HG03575 (cell line): Measurements from ENCODE around the gene MBLAC2.
A peak's percentile ranks its signal among the peaks of the same experiment; 100 is the strongest.

Experiments
- ATAC-seq: cut with Tn5 transposase; IDR thresholded peaks from one replicate; pipeline ENCODE4 v1.9.1; 2021; ENCODE audit not compliant: unreplicated experiment, insufficient number of reproducible peaks, low FRiP score; ENCODE audit errors: extremely low read depth

The MBLAC2 gene

DNA sequence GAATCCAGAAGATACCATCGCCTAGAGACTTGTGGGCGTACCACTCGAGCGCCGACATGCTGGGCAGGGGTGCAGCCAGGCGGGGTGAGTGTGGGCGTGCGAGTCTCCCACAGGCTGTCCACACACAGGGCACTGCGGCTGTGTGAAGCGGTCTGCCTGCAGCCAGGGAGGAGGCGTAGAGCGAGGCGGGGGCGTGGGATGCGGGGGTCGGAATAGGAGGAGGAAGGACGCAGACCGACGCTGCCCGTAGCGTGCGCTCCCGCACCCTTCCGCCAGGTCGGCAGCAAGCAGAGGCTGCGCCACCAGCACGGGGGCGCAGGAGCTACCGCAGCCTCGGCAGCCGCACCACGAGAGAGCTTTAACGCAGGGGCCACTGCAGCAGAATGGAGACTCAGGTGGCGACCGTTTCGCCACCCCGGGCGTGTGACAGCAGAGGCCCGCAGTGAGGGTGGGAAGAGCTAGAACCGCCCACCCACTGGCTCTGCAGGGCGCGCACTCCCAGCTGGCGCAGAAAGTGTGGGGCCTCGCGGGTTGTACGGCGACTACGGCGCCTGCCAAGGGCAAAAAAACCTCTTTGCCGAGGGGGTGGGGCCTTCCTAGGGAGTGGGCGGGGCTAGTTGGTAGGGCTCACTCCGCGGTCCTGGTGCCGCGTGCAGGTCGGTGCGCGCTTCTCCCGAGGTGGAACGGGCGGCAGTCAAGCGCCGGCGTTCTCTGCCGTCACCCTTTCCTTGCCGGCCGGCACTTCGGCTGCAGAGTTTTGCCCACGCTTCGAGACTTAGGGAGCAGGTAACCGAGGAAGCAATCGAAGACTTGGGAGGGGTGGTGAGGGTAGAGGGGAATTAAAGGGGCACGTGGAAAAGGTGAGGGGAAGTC lies at the start of gene MBLAC2, which contains the start of gene POLR3G:
Gene MBLAC2, minus strand, starts transcription at position 537 of the 873 bp plus-strand sequence. Its CDS starts 479 bp downstream, at position 58.
Gene POLR3G, plus strand, starts transcription at position 630 of the 873 bp plus-strand sequence. CDS start 10,704 bp downstream, outside the sequence.
- ATAC-seq = peak; percentile 61

DNA sequence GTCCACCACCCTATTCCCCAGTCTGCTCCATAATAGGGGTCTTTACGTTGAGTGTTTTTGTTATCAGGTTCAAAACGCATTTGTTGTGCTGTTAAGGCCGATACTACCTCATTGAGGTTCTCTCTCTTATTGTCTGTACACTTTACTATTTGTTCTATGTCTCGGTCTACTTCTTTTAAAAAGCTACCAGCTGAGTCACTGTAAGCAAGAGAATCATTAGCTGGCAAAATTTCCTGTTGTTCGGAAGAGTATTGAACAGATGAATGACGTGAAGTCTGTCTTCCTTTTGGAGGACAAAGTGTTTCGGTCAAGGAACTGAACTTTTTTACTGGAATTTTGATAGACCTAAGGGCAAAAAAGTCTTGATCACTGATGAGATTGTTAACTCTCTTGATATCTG lies 44.5 kb upstream of the MBLAC2 start:
- ATAC-seq = no peak

DNA sequence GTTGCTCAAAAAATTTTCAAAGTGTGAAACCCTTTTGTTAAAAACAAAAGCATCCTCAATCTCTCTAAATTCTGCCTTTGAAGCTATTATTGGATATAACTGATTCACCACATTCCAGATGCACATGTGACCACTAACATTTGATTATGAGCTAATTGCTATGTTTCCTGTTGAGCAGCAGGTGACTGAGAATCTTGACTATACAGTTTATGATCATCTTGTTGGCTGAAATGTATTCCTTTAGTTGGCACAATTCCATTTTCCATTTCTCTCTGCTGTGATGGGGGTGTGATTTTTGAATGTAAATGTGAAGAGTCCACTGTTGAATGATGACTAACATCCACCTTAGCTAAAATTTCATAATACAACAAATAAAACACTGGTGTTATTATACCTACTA lies 44.1 kb upstream of the MBLAC2 start:
- ATAC-seq = no peak

DNA sequence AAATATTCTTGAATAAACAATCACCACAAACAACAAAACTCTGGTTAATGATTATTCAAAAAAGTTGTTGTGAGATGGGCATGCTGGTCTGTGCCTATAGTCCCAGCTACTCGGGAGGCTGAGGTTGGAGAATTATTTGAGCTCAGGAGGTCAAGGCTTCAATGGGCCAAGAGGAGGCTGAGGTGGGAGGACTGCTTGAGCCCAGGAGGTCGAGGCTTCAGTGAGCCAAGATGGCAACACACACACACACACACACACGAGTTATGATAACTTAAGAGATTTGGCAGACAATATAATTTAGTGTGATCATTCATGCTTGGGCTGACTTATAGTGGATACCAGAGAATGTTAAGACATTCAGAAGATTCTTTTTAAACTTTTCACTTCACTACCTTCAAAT lies 39.9 kb upstream of the MBLAC2 start:
- ATAC-seq = no peak

DNA sequence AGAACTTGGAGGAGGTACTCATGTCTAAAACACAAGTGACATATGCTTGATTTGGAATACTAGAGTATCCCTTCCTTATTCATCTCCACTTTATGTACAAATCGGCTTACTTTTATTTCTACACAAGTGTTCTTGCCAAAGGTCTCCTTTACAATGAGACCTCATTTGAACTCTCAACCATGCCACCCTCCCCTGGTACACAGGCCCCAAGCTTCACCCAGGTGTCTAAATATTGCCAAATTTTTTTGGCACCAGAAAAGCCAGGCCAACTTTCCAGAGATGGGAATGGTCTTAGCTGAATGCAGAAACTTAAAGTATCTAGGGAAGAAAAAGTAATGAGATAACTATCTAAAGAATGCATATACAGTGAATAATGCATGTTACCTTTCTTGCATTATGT lies 35.9 kb upstream of the MBLAC2 start:
- no peak for ATAC-seq

DNA sequence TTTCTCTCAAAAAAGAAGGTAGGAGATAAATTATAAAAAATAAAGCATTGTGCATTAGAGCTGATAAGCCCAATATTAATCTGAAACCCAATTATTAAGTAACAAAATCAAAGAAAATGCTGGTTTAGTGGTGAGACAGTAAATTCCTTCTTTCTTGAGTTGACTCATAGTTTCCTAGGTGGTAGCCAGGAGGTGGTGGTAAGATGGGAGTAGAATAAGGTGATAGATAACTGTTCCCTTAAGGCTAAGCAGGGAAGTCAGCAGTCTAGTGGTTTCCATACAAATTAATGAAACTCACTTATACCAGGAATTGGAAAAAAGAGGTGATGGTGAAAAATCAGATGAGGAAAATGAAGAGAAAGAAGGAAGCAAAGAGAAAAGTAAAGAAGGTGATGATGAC lies 31.6 kb upstream of the MBLAC2 start:
- ATAC-seq = no peak

DNA sequence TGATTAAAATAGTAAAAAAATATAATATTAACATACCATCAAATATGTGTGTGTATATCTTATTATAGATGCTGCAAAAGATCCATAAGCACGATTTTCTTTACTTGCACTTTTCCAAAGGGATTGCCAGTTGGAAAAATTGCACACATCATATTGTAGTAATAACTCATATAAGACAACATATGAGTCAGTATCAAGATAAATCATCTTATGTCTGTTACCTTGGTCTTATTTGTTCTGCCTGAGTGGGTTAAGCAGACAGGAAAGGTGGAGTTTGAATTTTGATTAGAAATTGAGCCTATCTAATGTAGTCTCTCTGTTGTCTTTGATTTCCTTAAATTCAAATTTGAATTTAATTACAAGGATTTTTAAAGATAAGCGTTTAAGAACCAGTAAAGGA lies 30.2 kb upstream of the MBLAC2 start:
- no peak for ATAC-seq

DNA sequence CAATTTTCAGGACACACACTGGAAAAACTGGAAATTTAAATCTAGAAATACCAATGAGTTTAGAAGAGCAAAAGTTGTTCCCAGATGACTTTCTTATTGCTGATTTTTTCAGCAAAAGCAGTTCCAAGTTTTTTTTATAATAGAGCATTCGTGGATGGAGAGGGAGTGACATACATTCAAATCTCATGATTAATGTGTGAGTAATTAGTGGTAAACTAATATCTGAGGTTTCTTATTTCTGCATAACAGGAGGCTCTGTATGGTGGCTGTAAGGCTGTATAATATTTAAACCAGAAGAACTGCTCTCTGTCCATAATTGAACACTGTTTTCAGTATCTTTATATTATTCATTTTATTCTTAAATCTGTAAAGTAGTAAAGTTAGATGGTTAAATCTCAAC lies 29.0 kb upstream of the MBLAC2 start:
- ATAC-seq = no peak

DNA sequence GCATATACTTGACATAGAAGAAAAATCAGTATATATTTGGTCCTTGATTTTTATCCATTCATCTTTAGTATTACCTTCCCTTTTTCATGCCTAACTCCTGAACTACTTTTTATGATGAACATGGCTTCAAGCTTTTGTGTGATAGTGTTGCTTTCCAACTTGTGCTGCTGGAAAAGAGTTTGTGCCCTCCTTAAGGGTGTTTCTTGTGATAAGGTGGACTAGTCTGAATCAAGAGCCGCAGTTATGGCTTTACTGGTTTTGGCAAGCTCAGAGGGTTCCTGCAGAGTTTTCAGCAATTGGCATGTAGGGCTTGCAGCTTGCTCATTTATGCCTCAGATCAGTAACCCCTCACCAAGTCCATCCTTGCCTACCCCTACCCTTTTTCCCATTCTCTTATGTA lies 20.6 kb upstream of the MBLAC2 start:
- no peak for ATAC-seq

DNA sequence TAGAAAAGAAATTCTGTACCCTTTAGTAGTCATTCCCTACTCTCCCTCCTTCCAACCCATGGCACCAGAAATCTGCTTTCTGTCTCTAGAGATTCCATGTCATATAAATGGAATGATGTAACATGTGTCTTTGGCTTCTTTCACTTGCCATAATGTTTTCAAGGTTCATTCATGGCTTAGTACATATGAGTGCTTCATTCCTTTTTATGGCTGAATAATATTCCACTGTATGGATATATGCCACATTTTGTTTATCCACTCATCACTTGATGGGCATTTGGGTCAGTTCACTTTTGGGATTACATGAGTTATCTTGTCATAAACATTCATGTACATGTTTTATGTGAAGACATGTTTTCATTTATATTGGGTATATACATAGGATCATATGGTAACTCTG lies 19.5 kb upstream of the MBLAC2 start:
- no peak for ATAC-seq

DNA sequence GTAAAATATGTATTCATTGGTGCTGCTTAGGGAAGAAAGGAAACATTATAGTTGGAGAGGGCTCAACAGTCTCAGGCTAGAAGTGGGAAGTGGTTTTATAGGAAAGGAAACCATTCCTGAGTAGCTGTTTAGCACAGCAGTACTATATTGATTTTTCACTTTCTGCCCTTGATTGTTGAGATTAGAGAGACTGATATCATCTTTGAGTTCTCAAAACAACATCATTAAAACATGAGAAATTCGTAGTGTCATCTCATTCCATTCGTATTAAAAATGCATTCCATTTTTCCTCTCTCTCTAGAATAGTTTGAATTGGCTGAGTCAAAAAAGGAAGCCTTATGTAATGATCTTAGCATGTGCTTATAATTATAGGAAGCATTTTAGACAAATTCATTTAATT lies 14.2 kb upstream of the MBLAC2 start:
- no peak for ATAC-seq

DNA sequence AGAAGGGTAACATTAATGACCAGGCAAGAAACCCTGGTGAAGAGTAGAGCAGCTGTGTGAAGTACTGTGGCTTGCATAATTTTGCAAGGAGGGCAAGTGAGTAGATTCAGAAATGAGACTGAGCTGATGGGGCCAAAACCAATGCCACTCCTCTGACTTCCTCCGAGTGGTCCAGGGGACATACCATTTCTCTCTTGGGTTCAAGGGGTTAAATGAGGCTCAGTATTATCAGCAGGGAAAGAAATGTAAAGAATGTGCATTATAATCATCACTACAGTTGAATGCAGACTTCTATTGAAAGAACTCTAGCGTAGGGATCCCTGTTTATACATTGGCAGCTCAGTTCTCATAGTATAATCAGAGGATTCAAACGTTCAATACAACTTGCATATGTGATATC lies 10.0 kb upstream of the MBLAC2 start:
- ATAC-seq = no peak

DNA sequence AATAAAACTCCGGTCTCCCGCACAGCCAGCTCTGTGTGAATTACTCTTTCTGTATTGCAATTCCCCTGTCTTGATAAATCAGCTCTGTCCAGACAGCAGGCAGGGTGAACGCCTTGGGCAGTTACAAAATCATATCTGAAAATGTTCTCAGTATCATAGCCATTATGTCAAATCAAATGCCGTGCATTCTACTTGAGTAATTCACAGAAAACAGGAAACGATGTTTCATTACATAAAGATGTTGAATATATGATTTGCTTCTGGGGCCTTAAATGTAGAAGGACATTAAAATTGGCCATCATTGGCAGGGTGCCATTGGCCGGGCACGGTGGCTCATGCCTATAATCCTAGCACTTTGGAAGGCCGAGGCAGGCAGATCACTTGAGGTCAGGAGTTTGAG lies 8.6 kb upstream of the MBLAC2 start:
- ATAC-seq = no peak

DNA sequence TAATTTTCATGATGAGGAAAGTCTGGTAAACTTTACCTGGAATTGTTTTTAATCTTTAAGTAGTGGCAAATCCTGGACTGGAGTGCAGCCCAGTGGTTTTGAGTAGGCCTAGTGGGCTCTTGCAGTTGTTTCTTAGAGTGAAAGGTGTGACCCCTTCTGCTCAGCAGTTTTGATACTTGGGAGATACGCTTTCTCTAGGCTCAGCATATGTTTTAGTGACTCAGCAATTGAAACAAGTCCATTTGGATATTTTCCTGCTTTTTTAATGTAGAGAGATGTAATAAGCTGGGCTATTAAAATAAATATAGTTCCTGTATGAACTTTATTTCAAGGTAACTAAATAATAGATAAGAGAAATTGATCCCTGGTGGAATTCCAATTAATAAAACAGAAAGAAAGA lies 6.1 kb upstream of the MBLAC2 start:
- no peak for ATAC-seq

DNA sequence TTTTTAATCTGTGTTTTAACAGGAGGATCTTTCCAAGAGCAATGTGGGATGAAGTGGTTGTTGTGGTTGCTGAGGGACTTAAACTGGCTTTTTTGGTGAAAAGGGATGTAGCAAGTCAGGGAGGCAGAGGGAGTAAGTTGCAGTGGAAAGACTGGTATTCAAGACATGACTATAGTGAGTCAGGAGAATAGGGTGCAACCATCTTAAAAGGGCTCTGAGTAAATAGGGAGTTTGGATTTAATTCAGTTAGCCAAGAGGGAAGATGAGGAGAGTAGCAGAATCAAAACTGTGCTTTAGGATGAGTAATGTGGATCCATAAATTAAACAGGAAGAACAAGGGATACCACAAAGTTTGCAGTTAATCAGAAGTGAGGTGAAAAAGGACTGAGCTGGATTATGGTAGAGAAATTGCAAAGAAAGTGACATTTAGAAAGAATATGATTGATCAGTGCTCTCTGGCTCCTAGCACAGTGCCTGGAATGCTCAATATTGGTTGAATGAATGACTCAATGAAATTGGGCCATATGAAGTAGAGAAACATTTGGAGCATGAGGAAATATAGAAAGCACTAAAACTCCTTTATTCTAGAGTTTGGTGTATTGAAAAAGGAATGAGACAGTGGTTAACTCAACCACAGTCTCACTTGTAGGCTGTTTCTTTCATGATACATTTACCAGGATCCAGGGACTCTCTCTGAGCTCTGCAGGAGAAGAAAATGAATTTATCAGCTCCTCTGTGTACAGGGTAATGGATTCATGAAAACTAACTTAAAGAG lies 5.2 kb upstream of the MBLAC2 start:
- no peak for ATAC-seq

DNA sequence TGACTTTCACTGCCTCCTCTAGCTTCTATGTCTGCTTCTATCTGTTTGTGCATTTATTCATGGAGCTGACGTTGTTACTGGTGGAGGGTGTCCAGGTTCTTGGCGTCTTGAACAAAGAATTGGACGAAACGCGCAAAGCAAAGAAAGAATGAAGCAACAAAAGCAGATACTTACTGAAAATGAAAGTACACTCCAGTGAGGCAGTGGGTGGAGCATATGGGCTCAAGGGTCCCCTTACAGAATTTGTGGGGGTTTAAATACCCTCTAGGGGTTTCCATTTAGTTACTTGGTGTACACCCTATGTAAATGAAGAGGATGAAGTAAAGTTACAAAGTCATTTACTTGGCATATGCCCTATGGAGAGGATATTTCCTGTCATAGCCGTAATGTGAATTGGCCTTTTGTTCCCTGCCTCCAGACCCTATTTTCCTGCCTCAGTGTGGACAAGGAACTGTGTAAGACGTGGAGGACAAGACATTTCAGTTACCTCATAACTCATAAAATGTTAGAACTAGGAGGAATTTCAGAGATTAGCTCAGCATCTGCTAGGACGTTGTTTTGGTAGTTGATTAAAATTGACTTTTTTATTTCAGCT lies 3.1 kb upstream of the MBLAC2 start:
- no peak for ATAC-seq

DNA sequence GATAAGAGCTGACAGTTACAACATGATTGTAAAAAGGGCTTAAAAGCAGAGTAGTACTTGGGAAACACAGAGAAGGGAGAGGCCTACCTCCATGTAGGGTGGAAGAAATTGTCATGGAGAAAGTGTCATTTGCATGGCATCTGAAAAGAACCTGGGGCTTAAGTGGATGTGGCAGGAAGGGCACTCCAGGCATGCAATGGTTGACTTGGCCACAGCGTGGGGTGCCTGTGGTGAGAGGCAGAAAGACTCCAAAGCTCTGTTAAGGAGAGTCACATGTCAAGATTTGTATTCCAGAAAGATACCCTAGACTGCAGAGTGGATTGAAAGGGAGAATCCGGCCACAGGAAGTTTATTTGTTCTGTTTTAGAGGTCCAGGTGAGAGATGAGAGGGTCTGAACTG lies 2.5 kb upstream of the MBLAC2 start:
- no peak for ATAC-seq

DNA sequence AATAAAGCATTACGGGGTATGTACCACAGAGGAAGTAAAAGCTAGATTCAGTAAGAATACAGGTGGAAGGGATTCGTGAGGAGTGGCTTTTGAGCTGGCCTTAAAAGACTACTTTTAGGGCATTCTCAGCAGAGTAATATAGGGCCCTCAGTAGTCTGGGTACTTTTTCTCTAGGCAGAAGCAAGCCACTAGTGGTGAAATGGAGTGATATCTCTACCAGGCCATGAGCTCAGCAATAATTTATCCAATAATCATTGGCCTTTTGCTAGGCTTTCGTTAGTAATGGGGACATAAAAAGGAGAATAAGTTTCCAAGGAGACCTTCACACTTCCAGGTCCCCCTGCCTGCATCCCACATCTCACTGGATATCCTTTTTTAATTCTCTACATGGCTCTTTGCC lies 1.8 kb upstream of the MBLAC2 start:
- ATAC-seq = no peak

DNA sequence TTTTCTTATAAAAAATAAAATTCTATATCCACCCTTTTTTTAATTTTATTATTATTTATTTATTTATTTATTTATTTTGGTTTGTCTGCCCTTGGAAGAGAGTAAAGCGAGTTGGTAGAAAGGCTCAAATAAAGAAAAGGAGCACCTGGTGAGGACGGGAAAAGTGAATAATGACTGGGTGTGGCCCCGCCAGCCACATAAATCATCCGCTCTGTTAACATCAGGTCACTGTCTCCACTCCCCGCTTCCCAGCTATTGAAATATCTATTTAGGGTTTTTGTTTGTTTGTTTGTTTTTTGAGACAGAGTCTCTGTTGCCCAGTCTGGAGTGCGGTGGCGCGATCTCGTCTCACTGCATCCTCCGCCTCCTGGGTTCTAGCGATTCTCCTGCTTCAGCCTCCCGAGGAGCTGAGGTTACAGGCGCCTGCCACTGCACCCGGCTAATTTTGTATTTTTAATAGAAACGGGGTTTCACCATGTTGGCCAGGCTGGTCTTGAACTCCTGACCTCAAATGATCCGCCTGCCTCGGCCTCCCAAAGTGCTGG lies 937 bp upstream of the MBLAC2 start:
- no peak for ATAC-seq
